Right lobe of liver (tissue), 6 donors: ENCODE measurements around the gene XNDC1N. TPM values are rescaled to one million over a fixed set of nuclear protein-coding genes. Genes with fewer than 3 reads are reported as not detected.

Experiments used
- ATAC-seq, 4 donors: fragments of 200-7000 bp; cut with Tn5 transposase; one replicate each; pipeline ENCODE4 v1.9.1; 2020; ENCODE audit warnings: mild to moderate bottlenecking in 4 of 4, moderate library complexity in 4 of 4
- DNase-seq, 3 donors: peaks; one replicate each; pipeline ENCODE4 v3.0.0-alpha.2; 2020
- H3K27ac ChIP-seq, 3 donors: fragments of 200-600 bp; one replicate each; pipeline ENCODE4 v1.8.0; 2022
- H3K27me3 ChIP-seq, 2 donors: fragments of 200-600 bp; one replicate each; pipeline ENCODE4 v1.8.0; 2022
- H3K36me3 ChIP-seq, 4 donors: fragments of 200-600 bp; sonication (generic) in 1 of 4; one replicate each; pipeline versions ENCODE4 v1.5.1 to v1.8.0; 2017 to 2022; ENCODE audit warnings: control low read depth in 1 of 4
- H3K4me1 ChIP-seq, 4 donors: fragments of 200-600 bp; sonication (generic) in 1 of 4; one replicate each; pipeline versions ENCODE4 v1.5.1 to v1.8.0; 2017 to 2022; ENCODE audit warnings: control low read depth in 1 of 4
- H3K4me3 ChIP-seq, 3 donors: fragments of 200-600 bp; one replicate each; pipeline ENCODE4 v1.8.0; 2022
- H3K9me3 ChIP-seq, 4 donors: fragments of 200-600 bp; sonication (generic) in 1 of 4; one replicate each; pipeline versions ENCODE4 v1.5.1 to v1.8.0; 2017 to 2022; ENCODE audit warnings: control low read depth in 1 of 4
- CTCF ChIP-seq, 4 donors: fragments of 200-600 bp in 3 of 4; fragments of 450-650 bp in 1 of 4; IDR thresholded peaks; one replicate each; pipeline versions ENCODE4 v1.5.1 to v1.8.0; 2016 to 2022; ENCODE audit warnings: antibody characterized with exemption in 4 of 4, mild to moderate bottlenecking in 2 of 4
- POLR2A ChIP-seq: fragments of 450-650 bp; IDR thresholded peaks from one replicate; pipeline ENCODE4 v1.6.1; 2017; ENCODE audit warnings: antibody characterized with exemption, mild to moderate bottlenecking
- WGBS: methylation state at CpG from one replicate; pipeline ENCODE4 v1.1.6; 2018; ENCODE audit warnings: low coverage, low lambda C conversion rate; ENCODE audit not compliant: insufficient coverage; ENCODE audit errors: missing lambda C conversion rate; 5-methylcytosine and 5-hydroxymethylcytosine counted together
- intact Hi-C, 2 donors: fragments of 100-400 bp; cut with DNase I; formaldehyde crosslinking; loops; one replicate each; pipeline versions ENCODE4 v1.11.2 to v1.14.1; 2022
- long read RNA-seq: library from polyadenylated mRNA; unstranded; transcript quantifications from one replicate; pipeline ENCODE4 v2.0.0, GENCODE V29; 2019
- total RNA-seq, 6 experiments: library from RNA; depleted of rRNA in 2 of 6; stranded (reverse); fragments of >200 nt in 2 of 6; fragmentation: NEBNext Ultra II Directional in 3 of 6; extraction: Animal tissue kit (Norgen Biotek cat#: 25700) in 3 of 6; gene quantifications; one replicate each; pipeline versions ENCODE4 v1.1.0 to v1.2.4, GENCODE V29; 2016 to 2023
- donor health status: DM: no; HTN: yes; CAD: no.
- donor health status: DM: no; HTN: no; CAD: no.
- donor health status: DM: no; HTN: no; CAD: no.
- donor health status: DM: no; HTN: yes; CAD: no.
- donor health status: DM: no; HTN: yes; CAD: no.

XNDC1N gene, protein sequence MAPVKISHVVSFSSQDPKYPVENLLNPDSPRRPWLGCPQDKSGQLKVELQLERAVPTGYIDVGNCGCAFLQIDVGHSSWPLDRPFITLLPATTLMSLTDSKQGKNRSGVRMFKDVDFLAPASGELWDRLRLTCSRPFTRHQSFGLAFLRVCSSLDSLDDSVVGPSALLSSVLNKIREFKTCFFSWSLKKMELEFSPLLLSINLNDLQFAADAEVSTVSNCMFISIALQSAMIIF
- 1 to 10 TPM in 5 of 6 experiments, under 1 TPM in 1; 0.74 to 4.1 (median 2.2) TPM for total RNA-seq
- long read RNA-seq: 0 reads

DNA sequence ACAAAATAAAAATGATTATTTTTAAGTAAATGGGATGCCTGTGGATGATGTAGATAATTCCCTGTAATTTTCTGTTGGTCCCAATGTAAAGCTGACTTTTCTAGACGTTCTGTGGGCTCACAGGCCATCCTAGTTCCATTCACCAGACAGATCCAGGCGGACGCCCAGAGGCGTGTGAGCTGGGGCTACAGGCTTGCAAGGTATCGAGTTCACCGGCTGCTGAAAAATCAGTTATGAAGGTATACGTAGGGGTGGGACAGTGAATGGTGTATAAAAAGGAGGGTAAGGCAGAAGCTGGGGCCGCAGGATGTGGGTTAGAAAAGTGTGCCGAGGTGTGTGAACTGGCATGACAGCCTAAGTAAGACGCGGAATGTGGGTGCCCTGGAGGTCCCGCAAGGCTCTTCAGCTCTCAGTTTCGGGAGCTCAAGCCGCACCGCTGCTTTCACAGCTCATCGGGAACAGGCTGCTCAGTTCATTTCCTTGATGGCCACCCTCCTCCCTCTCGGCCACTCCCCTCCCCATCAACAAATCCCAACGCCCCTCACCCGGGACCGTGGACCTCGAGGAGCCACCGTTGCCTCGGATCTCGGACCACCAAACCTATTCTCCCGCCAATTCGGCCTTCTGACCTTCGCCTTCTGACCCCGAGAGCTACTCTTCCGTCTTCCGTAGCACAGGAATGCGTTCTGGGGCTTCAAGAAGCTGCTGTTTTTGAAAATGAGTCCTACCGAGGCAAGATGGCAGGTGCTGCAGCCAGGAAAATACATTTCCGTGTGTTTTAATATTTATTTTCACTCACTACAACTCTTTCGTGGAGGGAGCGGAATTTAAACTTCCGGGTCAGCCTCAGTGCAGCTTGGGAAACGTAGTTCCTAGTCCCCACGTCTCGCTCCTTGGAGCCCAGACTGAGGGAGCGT, at the start of gene XNDC1N:
TSS of gene XNDC1N (minus strand) at position 775 of the 917 bp plus-strand sequence. CDS start 5,241 bp downstream, outside the sequence.
- Histone ChIP-seq H3K4me1 (peaks cover 0 to 16% (median 7%) of the 10 kb centered on the region in 4 donors), H3K9me3 (no peaks in the 10 kb centered on the region), H3K27ac (peak within 1 kb of the TSS; percentile 66 to 83 (median 71)), H3K4me3 (peak within 1 kb of the TSS; percentile 77 to 88 (median 83)), H3K27me3 (no peaks in the 10 kb centered on the region), H3K36me3 (no peaks in the 10 kb centered on the region)
- DNase-seq (peak; percentile 43 to 68 (median 63)), ATAC-seq (peak; percentile 90 to 94 (median 94))
- under 1% methylated on average over 35 of the region's 40 CpGs for WGBS
- intact Hi-C loops: no loop called here
- TF ChIP-seq POLR2A (no peak), CTCF (IDR thresholded peaks at IDR 0.05) (no peak)

GRCh38 chr11:71977743-71978418, 49.5 kb upstream of the XNDC1N start:
- no peak for DNase-seq
- no peak overlapping the region for H3K4me3 ChIP-seq
- peak; percentile 71 to 75 (median 74) for TF ChIP-seq CTCF (IDR thresholded peaks at IDR 0.05)
- TF ChIP-seq POLR2A: no peak
- ATAC-seq: peak; percentile 82 to 88 (median 86)
- 34% methylated on average over 7 of the region's 7 CpGs for WGBS
- no peak overlapping the region for H3K27ac ChIP-seq
- no peaks in the 10 kb centered on the region for H3K36me3 ChIP-seq
- no peaks in the 10 kb centered on the region for H3K27me3 ChIP-seq
- no peaks in the 10 kb centered on the region for H3K4me1 ChIP-seq
- intact Hi-C loops: no loop called here
- no peaks in the 10 kb centered on the region for H3K9me3 ChIP-seq

DNA sequence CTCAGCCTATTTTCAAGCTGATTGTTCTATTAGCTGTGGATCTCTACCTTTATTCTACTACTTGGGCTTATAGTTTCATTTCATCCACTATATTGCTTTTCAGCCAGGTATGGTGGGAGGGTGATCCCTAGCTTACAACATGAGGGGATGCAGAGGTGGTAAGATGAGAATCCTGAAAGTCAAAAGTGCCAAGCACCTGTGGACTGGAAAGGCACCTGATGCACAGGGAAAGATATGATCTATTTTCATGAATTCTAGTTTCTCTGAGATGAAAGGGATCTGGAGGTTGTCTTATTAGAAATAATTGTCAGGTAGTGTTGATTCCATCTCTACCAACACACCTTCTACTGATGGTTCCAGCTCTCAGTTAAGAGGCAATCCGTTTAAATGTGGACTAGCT, 48.7 kb upstream of the XNDC1N start:
- no peak for ATAC-seq
- H3K9me3 ChIP-seq: no peaks in the 10 kb centered on the region
- no peak overlapping the region for H3K27ac ChIP-seq
- WGBS: 71% methylated on average over 1 of the region's 1 CpG
- H3K4me1 ChIP-seq: no peaks in the 10 kb centered on the region
- DNase-seq: no peak
- TF ChIP-seq POLR2A: no peak
- TF ChIP-seq CTCF (IDR thresholded peaks at IDR 0.05): no peak
- peaks cover 0 to 3% (median 0%) of the 10 kb centered on the region in 4 donors for H3K36me3 ChIP-seq
- no peak overlapping the region for H3K4me3 ChIP-seq
- intact Hi-C loops: no loop called here
- no peaks in the 10 kb centered on the region for H3K27me3 ChIP-seq

- no peaks in the 10 kb centered on the region for H3K9me3 ChIP-seq
- no peaks in the 10 kb centered on the region for H3K4me1 ChIP-seq
- intact Hi-C loops: no loop called here
- H3K27me3 ChIP-seq: no peaks in the 10 kb centered on the region
- ATAC-seq (no peak), DNase-seq (no peak)
- no peak overlapping the region for H3K4me3 ChIP-seq
- TF ChIP-seq CTCF (IDR thresholded peaks at IDR 0.05) (no peak), POLR2A (no peak)
- H3K36me3 ChIP-seq: peaks cover 0 to 3% (median 0%) of the 10 kb centered on the region in 4 donors
- WGBS: no CpG with 5 or more reads among the region's 5 CpGs
- H3K27ac ChIP-seq: no peak overlapping the region
These were observed 48.2 kb upstream of the XNDC1N start for GRCh38 chr11:71976551-71976950.
